Right atrium auricular region (tissue), 2 donors: ENCODE data around the gene UTP3. TPM values are rescaled to one million over a fixed set of nuclear protein-coding genes. Genes with fewer than 3 reads are reported as not detected.

Experiments
- DNase-seq: peaks from one replicate; pipeline ENCODE4 v3.0.0-alpha.2; 2019; ENCODE audit warnings: low spot score
- H3K27ac ChIP-seq, 2 donors: fragments of 200-600 bp; sonication (generic); 1 replicate in 1 of 2; 2 replicates in 1 of 2; pipeline ENCODE4 v1.5.1; 2016 to 2019
- H3K27me3 ChIP-seq, 2 donors: fragments of 200-600 bp; sonication (generic); one replicate each; pipeline versions ENCODE4 v1.5.1 to v1.6.0; 2017 to 2019
- H3K36me3 ChIP-seq: fragments of 200-600 bp; sonication (generic); one replicate; pipeline ENCODE4 v1.5.1; 2016
- H3K4me1 ChIP-seq, 2 donors: fragments of 200-600 bp; sonication (generic); one replicate each; pipeline versions ENCODE4 v1.5.1 to v1.6.0; 2017 to 2019
- H3K4me3 ChIP-seq, 2 donors: fragments of 200-600 bp; sonication (generic); 1 replicate in 1 of 2; 2 replicates in 1 of 2; pipeline ENCODE4 v1.5.1; 2017 to 2019; ENCODE audit warnings: mild to moderate bottlenecking in 1 of 2, moderate library complexity in 1 of 2
- H3K9me3 ChIP-seq, 2 donors: fragments of 200-600 bp; sonication (generic); one replicate each; pipeline ENCODE4 v1.5.1; 2019
- CTCF ChIP-seq, 2 donors: fragments of 200-600 bp; sonication (generic); IDR thresholded peaks; one replicate each; pipeline ENCODE4 v1.5.1; 2019; ENCODE audit warnings: antibody characterized with exemption in 2 of 2
- total RNA-seq, 2 donors: library from RNA; depleted of rRNA; stranded (reverse); fragments of >200 nt; gene quantifications; one replicate each; pipeline ENCODE4 v1.1.0, GENCODE V29; 2016

The UTP3 gene
- total RNA-seq, 2 donors from 2014 or later: 12.5 to 14.0 TPM

- H3K36me3 ChIP-seq: no peaks in the 10 kb centered on the region
- no peak for TF ChIP-seq CTCF (IDR thresholded peaks at IDR 0.05)
- peaks cover 0 to 26% of the 10 kb centered on the region in 2 donors for H3K4me1 ChIP-seq
- H3K27ac ChIP-seq: peak overlapping the region; percentile 95 to 96
- H3K4me3 ChIP-seq: peak overlapping the region; percentile 84 to 91
- H3K9me3 ChIP-seq: no peaks in the 10 kb centered on the region
- H3K27me3 ChIP-seq: no peaks in the 10 kb centered on the region
- peak; percentile 65 for DNase-seq
Observed at GRCh38 chr4:70705183-70706043, 17.1 kb downstream of the UTP3 start.

- TF ChIP-seq CTCF (IDR thresholded peaks at IDR 0.05): no peak
- Histone ChIP-seq H3K9me3 (no peaks in the 10 kb centered on the region), H3K4me1 (peaks cover 0 to 26% of the 10 kb centered on the region in 2 donors), H3K4me3 (peak overlapping the region; percentile 84 to 91), H3K36me3 (no peaks in the 10 kb centered on the region), H3K27me3 (no peaks in the 10 kb centered on the region), H3K27ac (peak overlapping the region; percentile 95 to 96)
- DNase-seq: no peak
Observed at GRCh38 chr4:70706044-70706461, 17.7 kb downstream of the UTP3 start.

- no peaks in the 10 kb centered on the region for H3K9me3 ChIP-seq
- peaks cover 0 to 26% of the 10 kb centered on the region in 2 donors for H3K4me1 ChIP-seq
- no peak for TF ChIP-seq CTCF (IDR thresholded peaks at IDR 0.05)
- H3K4me3 ChIP-seq: peak overlapping the region in 1 of 2 donors; percentile 91
- H3K27ac ChIP-seq: peak overlapping the region; percentile 95 to 96
- DNase-seq: no peak
- no peaks in the 10 kb centered on the region for H3K36me3 ChIP-seq
- no peaks in the 10 kb centered on the region for H3K27me3 ChIP-seq
Observed at GRCh38 chr4:70706516-70706915, 18.2 kb downstream of the UTP3 start.

- H3K4me3 ChIP-seq: no peak overlapping the region
- H3K27me3 ChIP-seq: no peaks in the 10 kb centered on the region
- no peaks in the 10 kb centered on the region for H3K9me3 ChIP-seq
- no peaks in the 10 kb centered on the region for H3K36me3 ChIP-seq
- no peak overlapping the region for H3K27ac ChIP-seq
- no peak for DNase-seq
- TF ChIP-seq CTCF (IDR thresholded peaks at IDR 0.05): no peak
- peaks cover 0 to 29% of the 10 kb centered on the region in 2 donors for H3K4me1 ChIP-seq
Observed at GRCh38 chr4:70709611-70710205, 21.4 kb downstream of the UTP3 start.

- no peak for DNase-seq
- H3K27me3 ChIP-seq: no peaks in the 10 kb centered on the region
- no peaks in the 10 kb centered on the region for H3K36me3 ChIP-seq
- no peak for TF ChIP-seq CTCF (IDR thresholded peaks at IDR 0.05)
- no peak overlapping the region for H3K4me3 ChIP-seq
- H3K4me1 ChIP-seq: peaks cover 0 to 20% of the 10 kb centered on the region in 2 donors
- no peak overlapping the region for H3K27ac ChIP-seq
- no peaks in the 10 kb centered on the region for H3K9me3 ChIP-seq
Observed at GRCh38 chr4:70711599-70711998, 23.3 kb downstream of the UTP3 start.
